Esophagus squamous epithelium (tissue), 5 donors: ENCODE results near the gene ASGR1. TPM values are rescaled to one million over a fixed set of nuclear protein-coding genes. Genes with fewer than 3 reads are reported as not detected.

Experiments
- DNase-seq: peaks from one replicate; lab custom pipeline; 2025; lab: John Stamatoyannopoulos, UW
- H3K27ac ChIP-seq, 4 donors: fragments of 200-600 bp; sonication (generic); one replicate each; pipeline ENCODE4 v1.5.1; 2016 to 2019; ENCODE audit warnings: mild to moderate bottlenecking in 1 of 4
- H3K27me3 ChIP-seq, 4 donors: fragments of 200-600 bp; sonication (generic); 1 replicate in 3 of 4; 2 replicates in 1 of 4; pipeline versions ENCODE4 v1.5.1 to v1.6.0; 2017 to 2021; ENCODE audit warnings: antibody characterized with exemption in 1 of 4
- H3K36me3 ChIP-seq, 3 donors: fragments of 200-600 bp; sonication (generic); one replicate each; pipeline ENCODE4 v1.5.1; 2016 to 2019
- H3K4me1 ChIP-seq, 3 donors: fragments of 200-600 bp; sonication (generic); one replicate each; pipeline ENCODE4 v1.5.1; 2017 to 2019
- H3K4me3 ChIP-seq, 4 donors: fragments of 200-600 bp; sonication (generic); 1 replicate in 3 of 4; 2 replicates in 1 of 4; pipeline ENCODE4 v1.5.1; 2016 to 2019; ENCODE audit warnings: mild to moderate bottlenecking in 2 of 4, moderate library complexity in 1 of 4
- H3K9me3 ChIP-seq, 3 donors: fragments of 200-600 bp; sonication (generic); one replicate each; pipeline ENCODE4 v1.5.1; 2016 to 2019
- POLR2A ChIP-seq, 4 donors: fragments of 450-650 bp; IDR thresholded peaks; one replicate each; pipeline ENCODE4 v1.6.1; 2017; ENCODE audit warnings: antibody characterized with exemption in 4 of 4, mild to moderate bottlenecking in 4 of 4, moderate library complexity in 3 of 4
- WGBS, 2 donors: methylation state at CpG; one replicate each; pipeline ENCODE4 v1.1.5; 2018; 5-methylcytosine and 5-hydroxymethylcytosine counted together
- intact Hi-C: fragments of 100-400 bp; cut with DNase I; formaldehyde crosslinking; loops from one replicate; pipeline ENCODE4 v1.15.0; 2022
- total RNA-seq, 4 donors: library from RNA; depleted of rRNA; stranded (reverse); fragments of >200 nt; gene quantifications; one replicate each; pipeline ENCODE4 v1.1.0, GENCODE V29; 2016
- TF ChIP-seq, protein P1 (sequence below), 6 experiments: fragments of 450-650 bp in 4 of 6; fragments of 200-600 bp in 2 of 6; sonication (generic) in 2 of 6; IDR thresholded peaks; one replicate each; pipeline ENCODE4 v1.5.1; 2016 to 2019; ENCODE audit warnings: antibody characterized with exemption in 6 of 6, mild to moderate bottlenecking in 4 of 6, moderate library complexity in 4 of 6
- donor health status: DM: yes; HTN: yes; CAD: no.

ASGR1 gene
- total RNA-seq, 4 donors from 2014 or later = 0.42 to 1.1 (median 0.97) TPM; not detected in 1

DNA sequence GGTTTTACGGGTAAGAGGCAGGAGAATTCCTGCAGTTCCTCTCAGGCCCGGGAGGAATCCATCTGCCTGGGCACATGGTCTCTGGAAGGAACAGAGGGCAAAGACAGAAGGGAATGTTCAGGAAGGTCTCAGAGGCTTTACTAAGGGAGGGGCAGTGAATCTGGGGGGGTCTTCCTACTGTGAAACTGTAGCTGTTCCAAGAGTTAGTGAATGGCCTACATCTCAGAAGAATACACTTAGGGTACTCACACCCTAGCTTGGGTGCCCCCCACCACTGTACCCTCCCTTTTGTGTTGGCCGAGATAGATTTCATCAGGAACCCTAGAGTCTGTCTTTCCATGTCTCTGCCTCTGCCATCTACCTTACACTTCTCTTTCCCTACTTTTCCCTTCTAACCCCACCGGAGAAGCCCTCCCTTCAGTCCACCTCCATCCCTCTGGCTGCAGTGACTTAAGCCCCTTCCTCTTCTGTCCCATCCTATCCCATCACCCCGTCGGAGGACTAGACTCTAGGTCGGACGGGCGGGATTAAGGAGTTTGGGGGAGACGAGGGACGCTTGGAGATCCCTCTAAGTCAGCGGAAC lies 40.1 kb upstream of the ASGR1 start:
- peaks cover 70 to 97% (median 71%) of the 10 kb centered on the region in 3 donors for H3K4me1 ChIP-seq
- 38 to 49% methylated on average over 3 to 4 of the region's 12 CpGs for WGBS, 2 donors
- intact Hi-C loops = no loop called here
- DNase-seq = no peak
- H3K36me3 ChIP-seq = peaks cover 18 to 34% (median 19%) of the 10 kb centered on the region in 3 donors
- H3K27ac ChIP-seq = peak overlapping the region; percentile 95 to 100 (median 98)
- no peaks in the 10 kb centered on the region for H3K9me3 ChIP-seq
- no peaks in the 10 kb centered on the region for H3K27me3 ChIP-seq
- H3K4me3 ChIP-seq = peak overlapping the region; percentile 61 to 99 (median 94)
- TF ChIP-seq POLR2A (IDR thresholded peaks at IDR 0.05) = no peak
- TF ChIP-seq, protein P1, sequence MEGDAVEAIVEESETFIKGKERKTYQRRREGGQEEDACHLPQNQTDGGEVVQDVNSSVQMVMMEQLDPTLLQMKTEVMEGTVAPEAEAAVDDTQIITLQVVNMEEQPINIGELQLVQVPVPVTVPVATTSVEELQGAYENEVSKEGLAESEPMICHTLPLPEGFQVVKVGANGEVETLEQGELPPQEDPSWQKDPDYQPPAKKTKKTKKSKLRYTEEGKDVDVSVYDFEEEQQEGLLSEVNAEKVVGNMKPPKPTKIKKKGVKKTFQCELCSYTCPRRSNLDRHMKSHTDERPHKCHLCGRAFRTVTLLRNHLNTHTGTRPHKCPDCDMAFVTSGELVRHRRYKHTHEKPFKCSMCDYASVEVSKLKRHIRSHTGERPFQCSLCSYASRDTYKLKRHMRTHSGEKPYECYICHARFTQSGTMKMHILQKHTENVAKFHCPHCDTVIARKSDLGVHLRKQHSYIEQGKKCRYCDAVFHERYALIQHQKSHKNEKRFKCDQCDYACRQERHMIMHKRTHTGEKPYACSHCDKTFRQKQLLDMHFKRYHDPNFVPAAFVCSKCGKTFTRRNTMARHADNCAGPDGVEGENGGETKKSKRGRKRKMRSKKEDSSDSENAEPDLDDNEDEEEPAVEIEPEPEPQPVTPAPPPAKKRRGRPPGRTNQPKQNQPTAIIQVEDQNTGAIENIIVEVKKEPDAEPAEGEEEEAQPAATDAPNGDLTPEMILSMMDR (IDR thresholded peaks at IDR 0.05) = no peak

DNA sequence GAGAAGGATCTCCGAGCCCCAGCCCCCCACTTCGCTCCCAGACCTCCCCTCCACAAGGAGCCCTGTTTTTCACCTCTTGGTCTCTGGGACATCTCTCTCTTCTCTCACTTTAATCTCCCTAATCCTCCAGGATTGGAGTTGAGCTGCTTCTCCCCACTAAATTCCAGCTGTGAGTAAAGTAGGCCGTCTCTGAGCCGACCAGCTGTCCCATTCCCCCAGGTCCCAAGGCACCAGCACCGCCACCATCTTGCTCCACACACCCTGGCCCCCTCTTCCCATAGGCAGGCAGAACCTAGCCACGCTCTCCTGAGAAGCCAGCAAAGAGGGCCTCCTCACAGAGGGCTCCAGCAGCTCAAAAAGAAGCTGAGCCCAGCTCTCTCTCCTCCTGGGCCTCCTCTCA lies 39.6 kb upstream of the ASGR1 start:
- H3K27me3 ChIP-seq = no peaks in the 10 kb centered on the region
- H3K27ac ChIP-seq = peak overlapping the region; percentile 95 to 100 (median 98)
- no peaks in the 10 kb centered on the region for H3K9me3 ChIP-seq
- no peak for TF ChIP-seq POLR2A (IDR thresholded peaks at IDR 0.05)
- TF ChIP-seq, protein P1 (IDR thresholded peaks at IDR 0.05) = no peak
- DNase-seq = no peak
- H3K4me1 ChIP-seq = peaks cover 66 to 97% (median 70%) of the 10 kb centered on the region in 3 donors
- H3K4me3 ChIP-seq = no peak overlapping the region
- peaks cover 13 to 28% (median 13%) of the 10 kb centered on the region in 3 donors for H3K36me3 ChIP-seq
- intact Hi-C loops = no loop called here
- WGBS, 2 donors = 71 to 83% methylated on average over 4 to 6 of the region's 6 CpGs

DNA sequence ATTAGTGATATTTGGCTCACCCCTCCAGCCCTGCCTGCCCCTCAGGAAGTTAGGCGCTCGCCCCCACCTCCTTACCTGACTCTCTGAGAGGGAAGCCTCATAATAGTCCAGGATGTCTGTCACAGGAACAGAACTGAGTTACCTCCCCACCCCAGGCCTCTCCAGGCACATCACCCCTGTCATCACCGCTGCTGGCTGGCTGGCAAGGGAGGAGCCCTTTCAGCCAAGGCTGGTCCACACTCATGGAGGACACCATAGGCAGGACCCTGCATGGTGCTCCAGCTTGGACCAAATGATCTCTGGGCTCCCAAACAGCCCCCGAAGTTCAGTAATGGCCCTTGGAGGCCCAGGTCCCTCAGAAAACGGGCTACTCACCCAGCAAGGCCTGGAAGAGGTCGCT lies 39.0 kb upstream of the ASGR1 start:
- intact Hi-C loops = no loop called here
- Histone ChIP-seq H3K27ac (peak overlapping the region; percentile 32 to 100 (median 98)), H3K36me3 (peaks cover 7 to 22% (median 7%) of the 10 kb centered on the region in 3 donors), H3K4me3 (peak overlapping the region in 3 of 4 donors; percentile 42 to 73 (median 52)), H3K9me3 (no peaks in the 10 kb centered on the region), H3K4me1 (peaks cover 65 to 97% (median 65%) of the 10 kb centered on the region in 3 donors), H3K27me3 (no peaks in the 10 kb centered on the region)
- DNase-seq = no peak
- 43 to 65% methylated on average over 1 to 5 of the region's 6 CpGs for WGBS, 2 donors
- TF ChIP-seq, protein P1 (IDR thresholded peaks at IDR 0.05) = no peak
- no peak for TF ChIP-seq POLR2A (IDR thresholded peaks at IDR 0.05)

DNA sequence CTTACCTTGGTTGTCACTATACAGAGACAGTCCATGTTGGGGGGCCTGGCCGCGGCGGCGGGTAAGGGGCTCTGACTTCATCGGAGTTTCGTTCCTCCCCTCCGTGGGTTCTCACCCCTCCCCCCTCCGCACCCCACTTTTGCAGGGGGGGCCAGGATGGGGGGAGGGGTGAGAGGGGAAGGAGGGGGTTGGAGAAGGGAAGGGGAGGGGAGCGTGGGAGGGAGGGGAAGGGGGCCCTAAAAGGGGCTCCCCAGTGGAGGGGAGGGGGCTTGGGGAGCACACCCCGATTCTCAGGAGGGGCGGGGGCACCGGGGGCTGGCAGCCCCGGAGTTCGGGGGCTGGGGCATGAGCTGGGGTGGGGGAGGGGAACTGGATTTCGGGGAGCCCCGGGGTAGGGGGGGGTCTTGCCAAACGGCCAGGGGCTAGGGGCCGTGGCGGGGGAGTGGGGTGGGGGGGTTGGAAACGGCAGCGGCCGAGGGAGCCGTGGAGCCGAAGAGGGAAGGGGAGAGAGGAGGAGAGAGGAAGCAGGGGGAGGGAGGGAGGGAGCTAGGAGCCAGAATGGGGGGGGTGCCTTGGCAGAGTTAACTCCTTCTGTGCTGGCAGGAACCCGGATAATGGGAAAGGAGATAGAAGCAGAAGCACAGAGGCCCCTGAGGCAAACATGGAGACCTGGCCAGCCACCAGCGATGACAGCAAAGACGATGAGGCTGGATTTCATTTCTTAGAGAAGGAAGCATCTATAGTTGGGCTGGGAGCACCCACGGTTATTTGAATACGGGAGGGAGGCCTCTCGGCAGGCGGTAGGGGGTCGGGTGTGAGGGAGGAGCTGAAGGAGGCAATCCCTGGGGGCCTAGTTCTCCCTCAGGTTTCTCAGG lies 38.2 kb upstream of the ASGR1 start:
- Histone ChIP-seq H3K4me1 (peaks cover 59 to 89% (median 61%) of the 10 kb centered on the region in 3 donors), H3K27me3 (no peaks in the 10 kb centered on the region), H3K27ac (peak overlapping the region; percentile 32 to 100 (median 98)), H3K36me3 (peaks cover 0 to 14% (median 0%) of the 10 kb centered on the region in 3 donors), H3K4me3 (peak overlapping the region; percentile 20 to 73 (median 47)), H3K9me3 (no peaks in the 10 kb centered on the region)
- TF ChIP-seq POLR2A (IDR thresholded peaks at IDR 0.05) = no peak
- TF ChIP-seq, protein P1 (IDR thresholded peaks at IDR 0.05) = no peak
- WGBS, 2 donors = 2 to 4% methylated on average over 12 to 15 of the region's 32 CpGs
- no peak for DNase-seq
- intact Hi-C loops = no loop called here
